PC-3 (cell line): ENCODE measurements around the gene CDH13. TPM values are rescaled to one million over a fixed set of nuclear protein-coding genes. Genes with fewer than 3 reads are reported as not detected.

ENCODE experiments used
- ATAC-seq: fragments of 200-7000 bp; cut with Tn5 transposase; 2 replicates; pipeline ENCODE4 v1.9.1; 2020; ENCODE audit warnings: mild to moderate bottlenecking, moderate library complexity
- BruUV-seq: library from RNA; stranded (reverse); fragments of 400-500 nt; replicated peaks from 2 replicates; lab custom pipeline; 2021; lab: Mats Ljungman, UMichigan
- CTCF ChIA-PET: fragments of 300-600 bp; sonication (Branson Sonifier 250); formaldehyde crosslinking; loops from one replicate; lab custom pipeline; 2022; ENCODE audit warnings: antibody characterized with exemption; lab: Charles Lee
- POLR2A ChIA-PET: fragments of 300-600 bp; sonication (Branson Sonifier 250); formaldehyde crosslinking; loops from one replicate; lab custom pipeline; 2022; ENCODE audit warnings: antibody characterized with exemption; ENCODE audit not compliant: unreplicated experiment; lab: Charles Lee
- DNase-seq: peaks from one replicate; pipeline ENCODE4 v3.0.0-alpha.2; 2015
- H2AFZ ChIP-seq: fragments of 300-600 bp; sonication (generic); 2 replicates; pipeline ENCODE4 v1.6.0; 2016; ENCODE audit warnings: antibody characterized with exemption, low read length
- H3F3A ChIP-seq: fragments of 300-600 bp; sonication (generic); one replicate; pipeline ENCODE4 v1.6.0; 2017; ENCODE audit warnings: antibody characterized with exemption, low read length, control low read depth, mild to moderate bottlenecking; ENCODE audit not compliant: unreplicated experiment
- H3K27ac ChIP-seq: fragments of 300-600 bp; sonication (generic); 2 replicates; pipeline ENCODE4 v1.5.1; 2016; ENCODE audit warnings: mild to moderate bottlenecking, low read length
- H3K27me3 ChIP-seq: fragments of 300-600 bp; sonication (generic); 2 replicates; pipeline ENCODE4 v1.6.1; 2016; ENCODE audit warnings: low read length, mixed read lengths
- H3K36me3 ChIP-seq: fragments of 300-600 bp; sonication (generic); 2 replicates; pipeline ENCODE4 v1.6.1; 2016; ENCODE audit warnings: low read depth, mixed run types, low read length, mixed read lengths
- H3K4me1 ChIP-seq: fragments of 300-600 bp; sonication (generic); 2 replicates; pipeline ENCODE4 v1.5.1; 2016; ENCODE audit warnings: low read length; ENCODE audit not compliant: insufficient read depth
- H3K4me2 ChIP-seq: fragments of 300-600 bp; sonication (generic); 2 replicates; pipeline ENCODE4 v1.6.0; 2016; ENCODE audit warnings: low read length
- H3K4me3 ChIP-seq: fragments of 300-600 bp; sonication (generic); 2 replicates; pipeline ENCODE4 v1.5.1; 2016; ENCODE audit warnings: mild to moderate bottlenecking, low read length, mixed read lengths
- H3K79me2 ChIP-seq: fragments of 300-600 bp; sonication (generic); 2 replicates; pipeline ENCODE4 v1.6.1; 2017; ENCODE audit warnings: low read length, mixed read lengths
- H3K9ac ChIP-seq: fragments of 300-600 bp; sonication (generic); 2 replicates; pipeline ENCODE4 v1.6.0; 2016; ENCODE audit warnings: mild to moderate bottlenecking, low read length
- H3K9me2 ChIP-seq: fragments of 300-600 bp; sonication (generic); replicated peaks from 2 replicates; pipeline ENCODE4 v1.6.1; 2016; ENCODE audit warnings: mixed run types, low read length, mixed read lengths
- H3K9me3 ChIP-seq: fragments of 300-600 bp; sonication (generic); 2 replicates; pipeline ENCODE4 v1.6.1; 2016; ENCODE audit warnings: low read length, mixed read lengths
- H4K20me1 ChIP-seq: fragments of 300-600 bp; sonication (generic); 2 replicates; pipeline ENCODE4 v1.6.1; 2016; ENCODE audit warnings: low read length, mixed read lengths
- EZH2 ChIP-seq: fragments of 300-600 bp; sonication (generic); IDR thresholded peaks from one replicate; pipeline ENCODE4 v1.6.1; 2017; ENCODE audit warnings: antibody characterized with exemption, mild to moderate bottlenecking, low read length; ENCODE audit not compliant: unreplicated experiment
- EZH2phosphoT487 ChIP-seq: fragments of 300-600 bp; sonication (generic); IDR thresholded peaks from 2 replicates; pipeline ENCODE4 v1.6.1; 2018; ENCODE audit warnings: mild to moderate bottlenecking, antibody characterized with exemption, low read length, borderline replicate concordance
- intact Hi-C: fragments of 100-400 bp; cut with micrococcal nuclease; formaldehyde crosslinking; loops from 2 replicates; pipeline ENCODE4 v1.9.0; 2023
- total RNA-seq: library from RNA; depleted of rRNA; stranded (reverse); fragments of >200 nt; gene quantifications from 2 replicates; pipeline ENCODE4 v1.2.3, GENCODE V29; 2014
- TF ChIP-seq, protein P1 (sequence below): fragments of 300-600 bp; sonication (generic); conservative IDR thresholded peaks from 2 replicates; pipeline ENCODE4 v1.5.1; 2017; ENCODE audit warnings: antibody characterized with exemption, low read depth, mild to moderate bottlenecking, low read length

Gene CDH13
- total RNA-seq, 1 experiment from 2014 or later = 0.36 TPM

DNA sequence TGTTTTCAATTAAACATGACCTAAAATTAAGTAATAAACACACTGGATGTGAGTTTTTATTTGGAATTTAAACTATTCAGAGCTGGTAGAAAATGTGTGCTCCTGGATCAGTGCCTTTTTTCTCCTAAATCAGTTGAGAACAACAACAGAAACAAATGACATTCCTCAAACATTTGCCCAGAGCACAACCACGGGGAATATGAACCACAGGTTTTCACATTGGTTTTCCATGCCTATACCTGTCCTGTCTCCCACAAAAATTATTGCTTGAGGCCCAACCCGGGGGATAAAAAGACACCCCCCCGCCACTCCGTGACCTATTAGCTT, 1187.9 kb downstream of the CDH13 start:
- H3K27ac ChIP-seq = no peak overlapping the region
- no peaks in the 10 kb centered on the region for H3K27me3 ChIP-seq
- peaks cover 14% of the 10 kb centered on the region for H3K4me1 ChIP-seq
- CTCF ChIA-PET = no interaction called here
- no peak for TF ChIP-seq EZH2
- ATAC-seq = no peak
- peaks cover 20% of the 10 kb centered on the region for H3K36me3 ChIP-seq
- no peak overlapping the region for H3K4me3 ChIP-seq
- no TSS peak for BruUV-seq
- H3K9me3 ChIP-seq = no peaks in the 10 kb centered on the region
- peaks cover 21% of the 10 kb centered on the region for H3K79me2 ChIP-seq
- no peaks in the 10 kb centered on the region; the same call in 1 of the 2 replicates for H4K20me1 ChIP-seq
- H3K4me2 ChIP-seq = no peak overlapping the region
- H3K9ac ChIP-seq = no peak overlapping the region
- POLR2A ChIA-PET = no interaction called here
- no peaks in the 10 kb centered on the region for H3K9me2 ChIP-seq
- no peak for DNase-seq
- no peak overlapping the region for H2AFZ ChIP-seq
- no peaks in the 10 kb centered on the region for H3F3A ChIP-seq
- intact Hi-C loops = no loop called here

- H3K9me2 ChIP-seq = no peaks in the 10 kb centered on the region
- H3K27me3 ChIP-seq = no peaks in the 10 kb centered on the region
- no peaks in the 10 kb centered on the region for H3K4me1 ChIP-seq
- no peak overlapping the region for H3K4me3 ChIP-seq
- no peak overlapping the region for H3K9ac ChIP-seq
- no peaks in the 10 kb centered on the region for H3F3A ChIP-seq
- no peaks in the 10 kb centered on the region for H4K20me1 ChIP-seq
- POLR2A ChIA-PET = no interaction called here
- H3K4me2 ChIP-seq = no peak overlapping the region
- DNase-seq (no peak), ATAC-seq (no peak)
- no peak overlapping the region for H3K27ac ChIP-seq
- H3K36me3 ChIP-seq = peaks cover 8% of the 10 kb centered on the region
- H3K9me3 ChIP-seq = no peaks in the 10 kb centered on the region
- no TSS peak for BruUV-seq
- TF ChIP-seq, protein P1, sequence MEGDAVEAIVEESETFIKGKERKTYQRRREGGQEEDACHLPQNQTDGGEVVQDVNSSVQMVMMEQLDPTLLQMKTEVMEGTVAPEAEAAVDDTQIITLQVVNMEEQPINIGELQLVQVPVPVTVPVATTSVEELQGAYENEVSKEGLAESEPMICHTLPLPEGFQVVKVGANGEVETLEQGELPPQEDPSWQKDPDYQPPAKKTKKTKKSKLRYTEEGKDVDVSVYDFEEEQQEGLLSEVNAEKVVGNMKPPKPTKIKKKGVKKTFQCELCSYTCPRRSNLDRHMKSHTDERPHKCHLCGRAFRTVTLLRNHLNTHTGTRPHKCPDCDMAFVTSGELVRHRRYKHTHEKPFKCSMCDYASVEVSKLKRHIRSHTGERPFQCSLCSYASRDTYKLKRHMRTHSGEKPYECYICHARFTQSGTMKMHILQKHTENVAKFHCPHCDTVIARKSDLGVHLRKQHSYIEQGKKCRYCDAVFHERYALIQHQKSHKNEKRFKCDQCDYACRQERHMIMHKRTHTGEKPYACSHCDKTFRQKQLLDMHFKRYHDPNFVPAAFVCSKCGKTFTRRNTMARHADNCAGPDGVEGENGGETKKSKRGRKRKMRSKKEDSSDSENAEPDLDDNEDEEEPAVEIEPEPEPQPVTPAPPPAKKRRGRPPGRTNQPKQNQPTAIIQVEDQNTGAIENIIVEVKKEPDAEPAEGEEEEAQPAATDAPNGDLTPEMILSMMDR = no peak
- TF ChIP-seq EZH2phosphoT487 (no peak), EZH2 (no peak)
- intact Hi-C loops = no loop called here
- CTCF ChIA-PET = no interaction called here
- H2AFZ ChIP-seq = no peak overlapping the region
- H3K79me2 ChIP-seq = no peaks in the 10 kb centered on the region
Observed at GRCh38 chr16:83817022-83817421, 1190.3 kb downstream of the CDH13 start.

GRCh38 chr16:83818276-83818675, 1191.5 kb downstream of the CDH13 start:
- Histone ChIP-seq H3K9me3 (no peaks in the 10 kb centered on the region), H3K4me1 (no peaks in the 10 kb centered on the region), H3K79me2 (no peaks in the 10 kb centered on the region), H3K9me2 (no peaks in the 10 kb centered on the region), H3K27me3 (no peaks in the 10 kb centered on the region), H3K9ac (no peak overlapping the region), H2AFZ (no peak overlapping the region), H3K27ac (no peak overlapping the region), H3F3A (no peaks in the 10 kb centered on the region), H3K36me3 (no peaks in the 10 kb centered on the region), H3K4me2 (no peak overlapping the region), H3K4me3 (no peak overlapping the region), H4K20me1 (no peaks in the 10 kb centered on the region)
- DNase-seq = no peak
- no peak for ATAC-seq
- TF ChIP-seq EZH2phosphoT487 (no peak), EZH2 (no peak)
- TF ChIP-seq, protein P1 = no peak
- intact Hi-C loops = no loop called here
- POLR2A ChIA-PET = no interaction called here
- CTCF ChIA-PET = no interaction called here
- no TSS peak for BruUV-seq
